Tibial nerve (tissue), 4 donors: ENCODE data around the gene DPPA5. TPM values are rescaled to one million over a fixed set of nuclear protein-coding genes. Genes with fewer than 3 reads are reported as not detected.

Experiments
- DNase-seq, 2 donors: peaks; one replicate each; pipeline ENCODE4 v3.0.0-alpha.2; 2019; ENCODE audit warnings: low spot score in 2 of 2
- H3K27ac ChIP-seq, 4 donors: fragments of 200-600 bp; sonication (generic) in 3 of 4; one replicate each; pipeline ENCODE4 v1.5.1; 2017 to 2019; ENCODE audit warnings: mild to moderate bottlenecking in 1 of 4
- H3K27me3 ChIP-seq, 2 donors: fragments of 200-600 bp; sonication (generic) in 1 of 2; one replicate each; pipeline versions ENCODE4 v1.5.1 to v1.6.0; 2017 to 2019
- H3K36me3 ChIP-seq, 3 donors: fragments of 200-600 bp; sonication (generic); one replicate each; pipeline ENCODE4 v1.5.1; 2018 to 2019
- H3K4me1 ChIP-seq, 4 donors: fragments of 200-600 bp; sonication (generic) in 3 of 4; one replicate each; pipeline ENCODE4 v1.5.1; 2017 to 2019
- H3K4me3 ChIP-seq, 4 donors: fragments of 200-600 bp; sonication (generic) in 3 of 4; one replicate each; pipeline ENCODE4 v1.5.1; 2017 to 2019; ENCODE audit warnings: mild to moderate bottlenecking in 1 of 4, moderate library complexity in 1 of 4
- H3K9me3 ChIP-seq, 4 donors: fragments of 200-600 bp; sonication (generic) in 3 of 4; one replicate each; pipeline ENCODE4 v1.5.1; 2017 to 2019
- CTCF ChIP-seq, 5 experiments: fragments of 200-600 bp in 3 of 5; fragments of 450-650 bp in 2 of 5; sonication (generic) in 3 of 5; IDR thresholded peaks; one replicate each; pipeline ENCODE4 v1.5.1; 2016 to 2019; ENCODE audit warnings: antibody characterized with exemption in 5 of 5, mild to moderate bottlenecking in 3 of 5, moderate library complexity in 2 of 5
- EP300 ChIP-seq, 2 donors: sonication (generic); formaldehyde crosslinking; IDR thresholded peaks; one replicate each; pipeline ENCODE4 v1.6.1; 2017; ENCODE audit warnings: antibody characterized with exemption in 2 of 2, mild to moderate bottlenecking in 1 of 2
- POLR2A ChIP-seq, 2 donors: fragments of 450-650 bp; IDR thresholded peaks; one replicate each; pipeline ENCODE4 v1.6.1; 2017; ENCODE audit warnings: antibody characterized with exemption in 2 of 2, mild to moderate bottlenecking in 2 of 2, moderate library complexity in 2 of 2
- WGBS, 2 donors: methylation state at CpG; one replicate each; pipeline ENCODE4 v1.1.5; 2018; 5-methylcytosine and 5-hydroxymethylcytosine counted together
- total RNA-seq, 4 donors: library from RNA; depleted of rRNA; stranded (reverse); fragments of >200 nt; gene quantifications; one replicate each; pipeline ENCODE4 v1.1.0, GENCODE V29; 2016

Gene DPPA5
- total RNA-seq, 4 donors from 2014 or later: not detected

GRCh38 chr6:73377225-73377624 lies 23.1 kb upstream of the DPPA5 start:
- H3K9me3 ChIP-seq: peaks cover 0 to 13% (median 0%) of the 10 kb centered on the region in 4 donors
- WGBS, 2 donors: 69 to 76% methylated on average over 3 of the region's 3 CpGs
- TF ChIP-seq CTCF (IDR thresholded peaks at IDR 0.05) (no peak), EP300 (IDR thresholded peaks at IDR 0.05) (no peak), POLR2A (IDR thresholded peaks at IDR 0.05) (no peak)

GRCh38 chr6:73375216-73375615 lies 21.1 kb upstream of the DPPA5 start:
- peaks cover 0 to 26% (median 0%) of the 10 kb centered on the region in 4 donors for H3K9me3 ChIP-seq
- H3K4me1 ChIP-seq: no peaks in the 10 kb centered on the region
- WGBS, 2 donors: 78 to 86% methylated on average over 1 of the region's 1 CpG
- TF ChIP-seq CTCF (IDR thresholded peaks at IDR 0.05): no peak
- TF ChIP-seq POLR2A (IDR thresholded peaks at IDR 0.05): no peak
- no peak for TF ChIP-seq EP300 (IDR thresholded peaks at IDR 0.05)
- no peaks in the 10 kb centered on the region for H3K27me3 ChIP-seq
- no peak overlapping the region for H3K27ac ChIP-seq
- DNase-seq: no peak
- no peak overlapping the region for H3K4me3 ChIP-seq
- H3K36me3 ChIP-seq: no peaks in the 10 kb centered on the region

More at GRCh38 chr6:73377225-73377624, 23.1 kb upstream of the DPPA5 start:
- H3K27me3 ChIP-seq: no peaks in the 10 kb centered on the region
- H3K36me3 ChIP-seq: no peaks in the 10 kb centered on the region
- no peak for DNase-seq
- H3K4me1 ChIP-seq: no peaks in the 10 kb centered on the region
- no peak overlapping the region for H3K4me3 ChIP-seq
- H3K27ac ChIP-seq: no peak overlapping the region

GRCh38 chr6:73372516-73372915 lies 18.4 kb upstream of the DPPA5 start:
- Histone ChIP-seq H3K9me3 (peaks cover 0 to 33% (median 0%) of the 10 kb centered on the region in 4 donors), H3K4me1 (no peaks in the 10 kb centered on the region), H3K27me3 (no peaks in the 10 kb centered on the region), H3K36me3 (no peaks in the 10 kb centered on the region), H3K4me3 (no peak overlapping the region), H3K27ac (no peak overlapping the region)
- TF ChIP-seq POLR2A (IDR thresholded peaks at IDR 0.05): no peak
- no peak for TF ChIP-seq CTCF (IDR thresholded peaks at IDR 0.05)
- TF ChIP-seq EP300 (IDR thresholded peaks at IDR 0.05): no peak
- 88 to 89% methylated on average over 10 of the region's 10 CpGs for WGBS, 2 donors
- no peak for DNase-seq

GRCh38 chr6:73371984-73372383 lies 17.9 kb upstream of the DPPA5 start:
- H3K27ac ChIP-seq: no peak overlapping the region
- WGBS, 2 donors: 95 to 100% methylated on average over 4 of the region's 4 CpGs

GRCh38 chr6:73369563-73369962 lies 15.5 kb upstream of the DPPA5 start, which contains the start of gene OOEP:
OOEP (minus strand) TSS chr6:73369897; CDS start chr6:73369792, 105 bp downstream.
- Histone ChIP-seq H3K36me3 (no peaks in the 10 kb centered on the region), H3K4me3 (no peak within 1 kb of the TSS), H3K27me3 (no peaks in the 10 kb centered on the region), H3K4me1 (no peaks in the 10 kb centered on the region), H3K27ac (no peak within 1 kb of the TSS), H3K9me3 (peaks cover 0 to 33% (median 0%) of the 10 kb centered on the region in 4 donors)
- no peak for DNase-seq
- TF ChIP-seq POLR2A (IDR thresholded peaks at IDR 0.05): no peak
- TF ChIP-seq EP300 (IDR thresholded peaks at IDR 0.05): no peak
- no peak for TF ChIP-seq CTCF (IDR thresholded peaks at IDR 0.05)
- WGBS, 2 donors: 92 to 97% methylated on average over 36 of the region's 36 CpGs

More at GRCh38 chr6:73371984-73372383, 17.9 kb upstream of the DPPA5 start:
- Histone ChIP-seq H3K4me1 (no peaks in the 10 kb centered on the region), H3K36me3 (no peaks in the 10 kb centered on the region), H3K27me3 (no peaks in the 10 kb centered on the region), H3K9me3 (peaks cover 0 to 33% (median 0%) of the 10 kb centered on the region in 4 donors), H3K4me3 (no peak overlapping the region)
- no peak for DNase-seq
- no peak for TF ChIP-seq CTCF (IDR thresholded peaks at IDR 0.05)
- no peak for TF ChIP-seq POLR2A (IDR thresholded peaks at IDR 0.05)
- TF ChIP-seq EP300 (IDR thresholded peaks at IDR 0.05): no peak
